Lower lobe of right lung (tissue), 2 donors: Measurements from ENCODE around the gene TBX2. TPM values are rescaled to one million over a fixed set of nuclear protein-coding genes. Genes with fewer than 3 reads are reported as not detected.

ENCODE experiments used
- ATAC-seq, 2 donors: fragments of 200-7000 bp; cut with Tn5 transposase; one replicate each; pipeline ENCODE4 v1.9.1; 2020 to 2022; ENCODE audit warnings: mild to moderate bottlenecking in 2 of 2, moderate library complexity in 2 of 2
- DNase-seq: peaks from one replicate; pipeline ENCODE4 v3.0.0-alpha.2; 2020
- H3K27ac ChIP-seq: fragments of 200-600 bp; one replicate; pipeline ENCODE4 v1.8.0; 2022
- H3K27me3 ChIP-seq: fragments of 200-600 bp; one replicate; pipeline ENCODE4 v1.8.0; 2022; ENCODE audit warnings: low read depth
- H3K36me3 ChIP-seq: fragments of 200-600 bp; one replicate; pipeline ENCODE4 v1.8.0; 2022; ENCODE audit warnings: mild to moderate bottlenecking
- H3K4me1 ChIP-seq: fragments of 200-600 bp; one replicate; pipeline ENCODE4 v1.8.0; 2022
- H3K4me3 ChIP-seq: fragments of 200-600 bp; one replicate; pipeline ENCODE4 v1.8.0; 2022; ENCODE audit warnings: mild to moderate bottlenecking
- H3K9me3 ChIP-seq: fragments of 200-600 bp; one replicate; pipeline ENCODE4 v1.8.0; 2022
- intact Hi-C: fragments of 100-400 bp; cut with DNase I; formaldehyde crosslinking; loops from one replicate; pipeline ENCODE4 v1.11.0; 2022
- total RNA-seq: library from RNA; stranded (reverse); fragmentation: NEBNext Ultra II Directional; extraction: Animal tissue kit (Norgen Biotek cat#: 25700); gene quantifications from one replicate; pipeline ENCODE4 v1.2.1, GENCODE V29; 2021
- TF ChIP-seq, protein P1 (sequence below): fragments of 200-600 bp; IDR thresholded peaks from one replicate; pipeline ENCODE4 v1.8.0; 2022; ENCODE audit warnings: antibody characterized with exemption, mild to moderate bottlenecking
- donor health status: DM: no; HTN: yes; CAD: no; lungs with severe emphysema.

The TBX2 gene
- total RNA-seq, 1 donor from 2014 or later: 83.3 TPM

GRCh38 chr17:61454381-61455323 is 55.0 kb downstream of the TBX2 start:
- H3K9me3 ChIP-seq: no peaks in the 10 kb centered on the region
- TF ChIP-seq, protein P1, sequence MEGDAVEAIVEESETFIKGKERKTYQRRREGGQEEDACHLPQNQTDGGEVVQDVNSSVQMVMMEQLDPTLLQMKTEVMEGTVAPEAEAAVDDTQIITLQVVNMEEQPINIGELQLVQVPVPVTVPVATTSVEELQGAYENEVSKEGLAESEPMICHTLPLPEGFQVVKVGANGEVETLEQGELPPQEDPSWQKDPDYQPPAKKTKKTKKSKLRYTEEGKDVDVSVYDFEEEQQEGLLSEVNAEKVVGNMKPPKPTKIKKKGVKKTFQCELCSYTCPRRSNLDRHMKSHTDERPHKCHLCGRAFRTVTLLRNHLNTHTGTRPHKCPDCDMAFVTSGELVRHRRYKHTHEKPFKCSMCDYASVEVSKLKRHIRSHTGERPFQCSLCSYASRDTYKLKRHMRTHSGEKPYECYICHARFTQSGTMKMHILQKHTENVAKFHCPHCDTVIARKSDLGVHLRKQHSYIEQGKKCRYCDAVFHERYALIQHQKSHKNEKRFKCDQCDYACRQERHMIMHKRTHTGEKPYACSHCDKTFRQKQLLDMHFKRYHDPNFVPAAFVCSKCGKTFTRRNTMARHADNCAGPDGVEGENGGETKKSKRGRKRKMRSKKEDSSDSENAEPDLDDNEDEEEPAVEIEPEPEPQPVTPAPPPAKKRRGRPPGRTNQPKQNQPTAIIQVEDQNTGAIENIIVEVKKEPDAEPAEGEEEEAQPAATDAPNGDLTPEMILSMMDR: no peak
- ATAC-seq (no peak), DNase-seq (no peak)
- peaks cover 85% of the 10 kb centered on the region for H3K27me3 ChIP-seq
- H3K4me3 ChIP-seq: peak overlapping the region; percentile 53
- H3K4me1 ChIP-seq: peaks cover 38% of the 10 kb centered on the region
- H3K27ac ChIP-seq: peak overlapping the region; percentile 84
- intact Hi-C loops: no loop called here
- H3K36me3 ChIP-seq: no peaks in the 10 kb centered on the region

DNA sequence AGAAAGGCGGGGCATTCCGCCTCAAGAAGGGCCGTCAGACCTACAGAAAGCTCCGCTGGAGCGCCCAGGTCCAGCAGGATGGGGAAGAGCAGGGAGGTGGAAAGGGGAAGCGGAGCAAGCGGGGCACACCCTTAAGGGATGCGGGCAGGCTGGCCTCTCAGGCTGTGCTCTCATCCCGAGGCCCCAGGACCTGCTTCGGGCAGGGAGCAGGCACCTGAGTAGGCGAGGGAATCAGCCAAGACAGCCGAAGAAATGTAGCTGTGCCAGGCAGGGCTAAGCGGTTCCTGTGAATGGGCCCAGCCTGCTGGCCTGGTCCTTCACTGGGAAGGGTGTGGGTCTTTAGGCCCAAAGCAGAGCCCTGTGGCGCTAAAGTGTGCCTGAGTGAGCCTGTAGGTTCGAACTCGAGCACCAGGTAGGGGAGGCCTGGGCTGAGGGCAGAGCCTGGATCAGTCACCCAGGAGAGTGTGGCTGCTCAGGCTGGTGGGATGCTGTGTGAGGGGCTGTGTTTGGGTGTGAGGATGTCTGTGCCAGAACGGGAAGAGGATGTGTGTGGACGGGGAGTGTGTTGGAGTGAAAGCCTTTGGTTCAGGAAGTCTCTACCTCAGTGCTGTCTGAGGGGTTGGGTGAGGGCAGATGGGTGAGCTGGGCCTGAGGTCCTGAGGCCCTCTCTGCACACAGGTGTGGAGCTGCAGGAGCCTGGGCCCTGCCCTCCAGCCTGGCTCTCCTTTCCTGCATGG is 55.8 kb downstream of the TBX2 start:
- Histone ChIP-seq H3K4me3 (peak overlapping the region; percentile 53), H3K36me3 (no peaks in the 10 kb centered on the region), H3K27ac (peak overlapping the region; percentile 84), H3K4me1 (peaks cover 38% of the 10 kb centered on the region), H3K27me3 (peaks cover 89% of the 10 kb centered on the region), H3K9me3 (no peaks in the 10 kb centered on the region)
- ATAC-seq (no peak), DNase-seq (no peak)
- intact Hi-C loops: no loop called here
- TF ChIP-seq, protein P1: no peak

- ATAC-seq (no peak), DNase-seq (no peak)
- Histone ChIP-seq H3K4me3 (peak overlapping the region; percentile 53), H3K4me1 (peaks cover 38% of the 10 kb centered on the region), H3K9me3 (no peaks in the 10 kb centered on the region), H3K36me3 (no peaks in the 10 kb centered on the region), H3K27me3 (peaks cover 89% of the 10 kb centered on the region), H3K27ac (peak overlapping the region; percentile 84)
- intact Hi-C loops: no loop called here
- TF ChIP-seq, protein P1: no peak
Observed at GRCh38 chr17:61456061-61456681, 56.5 kb downstream of the TBX2 start.

DNA sequence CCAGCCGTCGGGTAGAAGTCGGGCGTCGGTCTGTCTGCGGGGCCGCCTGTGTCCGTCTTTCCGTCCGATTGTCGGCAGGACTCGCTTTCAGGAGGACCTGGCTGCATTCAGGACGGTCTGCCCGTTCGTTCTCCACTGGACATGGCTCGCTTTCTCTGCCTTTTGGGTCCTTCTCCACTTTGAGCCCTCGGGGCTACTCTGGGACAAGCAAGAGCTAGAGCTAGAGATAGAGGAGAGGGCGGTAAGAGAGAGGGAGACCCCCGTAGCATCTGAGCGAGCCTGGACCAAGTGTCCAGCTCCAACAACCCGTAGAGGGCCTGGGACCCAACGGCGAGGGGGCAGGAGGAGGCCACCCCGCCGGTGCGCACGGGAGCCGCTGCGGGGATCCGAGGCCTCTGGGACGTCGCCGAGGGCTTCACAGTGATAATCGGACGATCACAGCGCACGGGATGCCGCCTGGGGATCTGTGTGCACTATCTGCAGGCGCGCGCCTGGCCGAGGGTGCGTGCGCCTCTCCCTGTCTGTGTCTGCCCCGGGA is 57.1 kb downstream of the TBX2 start:
- DNase-seq (no peak), ATAC-seq (no peak)
- Histone ChIP-seq H3K9me3 (no peaks in the 10 kb centered on the region), H3K4me1 (peaks cover 38% of the 10 kb centered on the region), H3K36me3 (no peaks in the 10 kb centered on the region), H3K27ac (peak overlapping the region; percentile 84), H3K4me3 (peak overlapping the region; percentile 53), H3K27me3 (peaks cover 89% of the 10 kb centered on the region)
- intact Hi-C loops: no loop called here
- TF ChIP-seq, protein P1: no peak
